Daoy (cell line): ENCODE measurements around the gene RBM19. TPM values are rescaled to one million over a fixed set of nuclear protein-coding genes. Genes with fewer than 3 reads are reported as not detected.
"Not testable (repeated sequence)": the region's sequence is repeated elsewhere in the genome, so short reads cannot be mapped to it uniquely, and the experiment has no call there.

Experiments used
- DNase-seq: peaks from one replicate; pipeline ENCODE4 v3.0.0-alpha.2; 2015; ENCODE audit warnings: low read depth
- total RNA-seq: library from RNA; depleted of rRNA; stranded (reverse); fragments of >200 nt; shearing (Covaris generic); gene quantifications from 2 replicates; pipeline ENCODE4 v1.2.3, GENCODE V29; 2014; rRNA removed

RBM19 gene, protein sequence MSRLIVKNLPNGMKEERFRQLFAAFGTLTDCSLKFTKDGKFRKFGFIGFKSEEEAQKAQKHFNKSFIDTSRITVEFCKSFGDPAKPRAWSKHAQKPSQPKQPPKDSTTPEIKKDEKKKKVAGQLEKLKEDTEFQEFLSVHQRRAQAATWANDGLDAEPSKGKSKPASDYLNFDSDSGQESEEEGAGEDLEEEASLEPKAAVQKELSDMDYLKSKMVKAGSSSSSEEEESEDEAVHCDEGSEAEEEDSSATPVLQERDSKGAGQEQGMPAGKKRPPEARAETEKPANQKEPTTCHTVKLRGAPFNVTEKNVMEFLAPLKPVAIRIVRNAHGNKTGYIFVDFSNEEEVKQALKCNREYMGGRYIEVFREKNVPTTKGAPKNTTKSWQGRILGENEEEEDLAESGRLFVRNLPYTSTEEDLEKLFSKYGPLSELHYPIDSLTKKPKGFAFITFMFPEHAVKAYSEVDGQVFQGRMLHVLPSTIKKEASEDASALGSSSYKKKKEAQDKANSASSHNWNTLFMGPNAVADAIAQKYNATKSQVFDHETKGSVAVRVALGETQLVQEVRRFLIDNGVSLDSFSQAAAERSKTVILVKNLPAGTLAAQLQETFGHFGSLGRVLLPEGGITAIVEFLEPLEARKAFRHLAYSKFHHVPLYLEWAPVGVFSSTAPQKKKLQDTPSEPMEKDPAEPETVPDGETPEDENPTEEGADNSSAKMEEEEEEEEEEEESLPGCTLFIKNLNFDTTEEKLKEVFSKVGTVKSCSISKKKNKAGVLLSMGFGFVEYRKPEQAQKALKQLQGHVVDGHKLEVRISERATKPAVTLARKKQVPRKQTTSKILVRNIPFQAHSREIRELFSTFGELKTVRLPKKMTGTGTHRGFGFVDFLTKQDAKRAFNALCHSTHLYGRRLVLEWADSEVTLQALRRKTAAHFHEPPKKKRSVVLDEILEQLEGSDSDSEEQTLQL
- 18.6 and 26.3 TPM in 2 replicates for total RNA-seq

DNA sequence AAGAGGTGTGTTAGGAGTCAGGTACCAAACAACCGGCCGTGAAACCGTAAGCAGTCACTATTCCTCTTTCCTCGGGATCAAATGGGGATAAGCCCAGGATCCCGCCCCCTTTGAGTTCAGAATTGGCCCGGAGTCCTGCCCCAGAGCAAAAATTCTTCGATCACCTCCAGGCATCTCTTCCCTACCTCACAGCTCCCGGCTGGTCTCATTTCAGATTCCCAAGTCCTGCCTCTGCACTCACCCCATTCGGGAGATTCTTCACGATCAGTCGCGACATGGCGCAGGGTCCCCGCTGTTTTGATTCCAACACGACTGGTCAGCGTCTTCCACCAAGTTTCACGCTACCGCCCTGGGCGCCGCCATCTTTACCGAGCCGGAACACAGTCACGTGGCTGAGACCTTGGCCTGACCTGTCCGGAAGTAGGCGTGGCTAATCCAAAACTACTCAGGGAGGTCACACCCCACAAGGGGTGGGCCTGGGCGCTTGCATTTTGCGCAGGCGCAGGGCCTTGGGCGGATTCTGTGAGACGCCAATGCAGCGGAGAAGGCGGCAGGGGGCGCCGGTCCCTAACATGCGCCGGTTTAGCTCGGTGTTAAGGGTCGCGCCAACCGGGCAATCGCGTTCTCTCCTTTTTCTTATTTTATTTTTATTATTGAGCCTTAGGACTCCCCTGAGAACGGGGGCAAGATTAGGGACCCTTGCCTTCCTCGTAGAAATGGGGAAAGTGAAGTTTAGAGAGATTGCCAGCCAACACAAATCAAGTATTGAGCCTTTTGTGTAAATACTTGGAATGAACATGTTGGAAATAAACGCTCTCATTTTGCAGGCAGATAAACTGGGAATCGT, at the start of gene RBM19:
TSS of gene RBM19 (minus strand) at position 375 of the 847 bp plus-strand sequence. CDS start at position 277, 98 bp downstream.
- DNase-seq, result peak; percentile 99

DNA sequence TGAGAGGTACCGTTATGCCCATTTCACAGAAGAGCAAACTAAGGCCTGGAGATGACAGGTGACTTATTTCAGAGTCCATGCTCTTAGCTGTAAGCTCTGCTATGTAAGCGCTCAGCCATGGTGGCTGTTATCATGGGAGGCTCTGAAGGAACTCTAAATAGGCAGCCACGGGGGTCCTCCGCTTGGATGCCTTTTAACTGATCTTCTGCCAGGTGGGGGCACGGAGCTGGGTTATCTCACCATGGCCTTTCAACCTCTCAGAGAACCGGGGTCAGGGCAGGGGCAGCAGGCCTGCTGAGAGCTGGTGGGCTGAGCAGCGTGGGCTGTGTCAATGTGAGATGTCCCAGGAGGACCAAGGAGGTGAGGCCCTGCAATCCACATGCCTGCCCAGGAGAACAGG, 49.7 kb upstream of the RBM19 start:
- no peak for DNase-seq

DNA sequence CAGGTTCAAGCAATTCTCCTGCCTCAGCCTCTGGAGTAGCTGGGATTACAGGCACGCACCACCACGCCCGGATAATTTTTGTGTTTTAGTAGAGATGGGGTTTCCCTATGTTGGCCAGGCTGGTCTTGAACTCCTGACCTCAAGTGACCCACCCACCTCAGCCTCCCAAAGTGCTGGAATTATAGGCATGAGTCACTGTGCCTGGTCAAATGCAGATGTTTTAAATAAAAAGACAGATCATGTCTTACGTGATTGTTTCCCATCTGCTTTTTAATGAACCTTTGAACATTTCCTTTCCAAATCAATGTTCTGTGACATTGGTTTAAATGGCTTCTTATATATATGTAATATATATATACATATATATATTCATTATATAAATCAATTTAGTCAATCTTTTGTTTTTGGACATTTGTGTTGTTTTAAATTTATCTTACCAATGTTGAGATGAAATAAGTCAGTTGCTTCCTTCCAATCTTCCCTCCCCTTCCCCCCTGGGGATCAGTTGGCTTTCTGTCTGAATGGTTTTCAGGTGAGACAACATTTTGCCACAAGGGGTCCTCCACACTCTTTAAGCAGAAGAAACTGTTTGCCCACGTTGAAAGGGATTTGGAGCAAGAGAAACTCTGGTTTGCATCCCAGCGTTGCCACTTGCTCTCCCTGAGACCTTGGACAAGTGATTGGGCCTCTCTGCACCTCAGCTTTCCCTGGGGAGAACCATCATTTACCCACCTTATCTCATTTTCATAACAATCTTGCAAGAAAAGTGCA, 47.6 kb upstream of the RBM19 start:
- peak; percentile 48 for DNase-seq

DNA sequence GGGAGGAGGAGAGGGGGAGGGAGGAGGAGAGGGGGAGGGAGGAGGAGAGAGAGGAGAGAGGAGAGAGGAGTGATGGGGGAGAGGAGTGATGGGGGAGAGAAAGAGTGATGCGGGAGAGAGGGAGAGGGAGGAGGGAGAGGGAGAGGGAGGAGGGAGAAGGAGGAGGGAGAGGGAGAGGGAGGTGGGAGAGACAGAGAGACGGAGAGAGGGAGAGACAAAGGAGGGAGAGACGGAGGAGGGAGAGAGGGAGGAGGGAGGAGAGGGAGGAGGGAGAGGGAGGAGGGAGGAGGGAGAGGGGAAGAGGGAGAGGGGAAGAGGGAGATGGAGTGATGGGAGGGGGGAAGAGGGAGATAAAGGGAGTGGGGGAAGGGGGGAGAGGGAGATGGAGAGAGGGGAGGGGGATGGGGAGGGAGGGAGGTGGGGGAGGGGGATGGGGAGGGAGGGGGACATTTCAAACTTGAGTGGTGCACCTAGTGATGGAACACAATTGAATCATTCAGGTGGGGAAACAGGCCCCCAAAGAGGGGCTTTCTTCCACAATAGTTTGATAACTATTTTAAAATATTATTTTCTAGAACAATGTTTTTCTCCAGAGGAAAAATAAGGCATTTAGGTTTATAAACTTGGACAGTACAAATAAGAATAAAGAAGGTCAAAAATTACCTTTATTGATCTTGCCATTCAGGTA, 46.8 kb upstream of the RBM19 start:
- DNase-seq, result no peak

DNA sequence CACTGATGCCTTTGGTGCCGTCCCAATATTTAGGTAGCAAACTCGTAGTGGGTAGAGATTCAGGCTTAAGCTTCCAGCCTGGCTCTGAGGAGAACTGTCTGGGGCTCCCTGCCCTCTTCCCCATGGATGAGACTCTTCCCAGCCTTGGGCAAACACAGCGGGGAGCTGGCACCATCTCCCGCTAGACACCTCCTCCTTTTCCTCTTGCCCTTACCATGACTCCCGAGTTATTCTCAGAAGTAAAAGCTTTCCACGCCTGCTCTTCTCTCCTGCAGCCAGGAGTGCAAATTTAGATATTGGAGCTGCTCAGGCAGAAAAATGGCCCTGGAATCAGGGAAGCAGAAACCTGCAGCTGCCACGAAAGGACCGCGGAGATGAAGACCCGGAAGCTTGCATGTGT, 45.6 kb upstream of the RBM19 start:
- no peak for DNase-seq

DNA sequence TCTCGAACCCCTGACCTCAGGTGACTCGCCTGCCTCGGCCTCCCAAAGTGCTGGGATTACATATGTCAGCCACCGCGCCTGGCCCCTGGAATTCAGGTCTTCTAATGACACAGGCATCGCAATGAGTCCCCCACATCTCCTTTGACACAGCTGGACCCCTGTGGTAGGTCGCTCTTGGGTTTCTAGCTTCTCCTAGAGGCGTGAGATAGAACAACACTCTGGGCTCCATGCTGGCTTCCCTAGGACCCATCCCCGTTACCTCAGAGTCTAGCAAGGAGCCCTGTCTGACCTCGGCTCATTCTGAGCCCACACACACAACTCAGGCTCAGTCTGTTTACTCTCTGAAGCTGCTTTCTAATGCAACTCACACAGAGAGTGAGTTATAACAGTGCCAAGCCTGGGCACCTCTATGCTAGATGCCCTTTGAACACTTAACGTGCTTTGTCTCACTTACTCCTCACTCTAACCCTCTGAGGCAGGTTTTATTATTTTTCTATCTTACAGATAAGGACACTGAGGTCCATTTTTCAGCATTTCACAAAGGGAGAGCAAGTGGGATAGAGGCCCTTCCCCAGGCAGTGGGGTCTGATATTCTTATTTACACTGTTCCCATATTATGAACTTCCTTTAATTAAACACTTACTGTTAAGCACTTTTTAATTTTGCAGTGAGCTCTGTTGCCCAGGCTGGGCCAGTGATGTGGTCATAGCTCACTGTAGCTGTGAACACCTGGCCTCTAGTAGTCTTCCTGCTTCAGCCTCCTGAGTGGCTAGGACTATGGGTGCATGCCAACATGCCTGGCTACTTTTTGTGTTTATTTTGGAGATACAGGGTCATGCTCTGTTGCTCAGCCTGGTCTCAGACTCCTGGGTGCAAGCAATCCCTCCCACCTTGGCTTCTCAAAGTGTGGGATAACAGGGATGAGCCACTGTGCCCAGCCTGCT, 40.6 kb upstream of the RBM19 start:
- DNase-seq, result no peak

DNA sequence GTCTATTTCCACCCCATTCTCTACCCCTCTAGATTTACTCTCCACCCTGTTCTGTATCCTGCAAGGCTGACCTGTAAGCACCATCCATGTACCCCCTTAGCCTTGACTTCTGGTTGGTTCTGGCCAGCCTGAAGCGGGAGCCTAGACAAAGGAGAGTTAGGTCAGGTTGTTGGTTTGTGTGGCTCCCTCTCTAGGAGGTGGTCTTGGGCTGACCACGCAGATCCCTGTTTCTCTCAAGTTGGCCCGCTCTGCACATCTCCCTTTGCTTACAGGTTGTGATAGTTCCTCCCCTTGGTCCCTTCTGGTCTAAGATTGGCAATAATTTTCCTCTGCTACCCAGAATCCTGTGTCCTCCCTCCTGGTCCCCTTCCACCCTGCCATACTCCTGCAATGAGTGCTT, 38.3 kb upstream of the RBM19 start:
- no peak for DNase-seq

DNA sequence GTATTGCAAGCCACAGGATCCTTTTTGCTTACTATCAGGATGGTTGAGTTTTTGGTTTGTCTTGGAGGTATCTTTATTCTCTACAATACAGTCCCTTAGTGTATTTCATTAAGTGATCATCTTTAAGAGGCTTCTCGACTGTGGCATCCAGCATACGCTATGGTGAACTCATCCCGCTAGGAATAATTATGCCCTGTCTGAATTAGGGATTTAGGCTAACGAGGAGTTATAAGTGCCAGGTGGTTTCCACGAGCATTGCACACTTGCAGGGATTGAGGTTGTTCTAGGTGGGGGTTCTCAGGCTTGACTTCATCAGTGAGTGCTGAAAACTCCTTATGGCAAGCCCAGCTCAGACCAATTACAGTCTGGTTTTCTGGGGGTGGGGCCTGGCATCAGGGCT, 37.2 kb upstream of the RBM19 start:
- DNase-seq, result no peak

DNA sequence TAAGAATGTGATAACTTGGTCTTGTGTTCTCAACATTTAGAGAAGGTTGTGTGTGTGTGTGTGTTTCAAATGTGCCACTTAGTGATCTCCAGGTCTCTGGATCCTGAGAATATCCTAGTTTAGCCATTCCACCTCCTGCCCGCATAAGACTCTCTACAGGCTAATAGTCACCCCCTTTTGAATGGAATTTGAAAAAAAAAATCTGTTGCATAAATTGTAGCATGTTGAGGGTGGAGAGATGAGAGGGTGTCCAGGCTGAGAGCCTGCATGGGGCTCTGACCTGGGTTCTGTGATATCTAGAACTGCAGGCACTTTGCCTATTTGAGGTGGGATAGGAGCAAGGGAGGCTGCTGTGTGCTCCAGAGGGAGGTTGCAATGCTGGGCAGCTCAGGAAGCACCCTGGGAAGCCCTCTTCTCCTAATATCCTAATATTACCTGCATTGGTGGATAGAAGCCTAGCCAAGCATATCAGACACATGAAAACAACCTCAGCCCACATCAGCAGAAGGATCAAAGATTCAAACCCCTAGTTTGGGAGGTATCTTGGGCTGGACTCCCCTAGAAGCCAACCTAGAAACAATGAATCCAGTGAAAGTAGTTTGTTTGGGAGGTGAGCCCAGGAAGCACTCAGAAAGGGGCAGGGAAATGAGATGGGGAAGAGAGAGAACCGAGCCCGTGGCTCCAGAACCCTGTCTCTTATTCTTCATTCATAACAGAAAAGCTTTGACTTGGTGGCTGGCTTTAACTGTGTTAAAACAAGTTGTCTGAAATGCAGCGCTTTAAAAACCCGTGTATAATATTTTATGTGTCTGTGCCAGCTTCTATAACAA, 35.6 kb upstream of the RBM19 start:
- no peak for DNase-seq

DNA sequence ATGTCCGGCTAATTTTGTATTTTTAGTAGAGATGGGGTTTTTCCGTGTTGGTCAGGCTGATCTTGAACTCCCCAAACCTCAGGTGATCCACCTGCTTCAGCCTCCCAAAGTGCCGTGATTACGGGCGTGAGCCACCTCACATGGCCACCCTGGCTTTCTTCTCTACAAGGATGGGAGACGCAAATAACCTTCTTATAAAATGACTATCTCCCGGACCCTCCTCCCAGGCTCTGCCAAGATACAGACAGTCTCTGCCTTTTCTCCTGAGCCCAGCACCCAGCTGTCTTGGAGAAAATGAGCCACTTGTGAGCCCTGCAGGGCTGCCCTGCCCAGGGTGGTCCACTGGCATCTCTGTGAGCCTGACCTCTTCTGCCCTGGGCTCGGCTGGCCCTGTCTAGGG, 34.7 kb upstream of the RBM19 start:
- no peak for DNase-seq

DNA sequence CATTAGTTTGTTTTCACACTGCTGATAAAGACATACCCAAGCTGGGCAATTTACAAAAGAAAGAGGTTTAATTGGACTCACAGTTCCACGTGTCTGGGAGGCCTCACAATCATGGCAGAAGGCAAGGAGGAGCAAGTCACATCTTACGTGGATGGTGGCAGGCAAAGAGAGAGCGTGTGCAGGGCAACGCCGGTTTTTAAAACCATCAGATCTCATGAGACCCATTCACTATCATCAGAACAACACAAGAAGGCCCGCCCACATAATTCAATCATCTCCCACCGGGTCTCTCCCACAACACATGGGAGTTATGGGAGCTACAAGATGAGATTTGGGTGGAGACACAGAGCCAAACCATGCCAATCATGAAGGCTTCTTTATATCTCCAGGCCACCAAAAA, 34.1 kb upstream of the RBM19 start:
- DNase-seq, result not testable (repeated sequence)

DNA sequence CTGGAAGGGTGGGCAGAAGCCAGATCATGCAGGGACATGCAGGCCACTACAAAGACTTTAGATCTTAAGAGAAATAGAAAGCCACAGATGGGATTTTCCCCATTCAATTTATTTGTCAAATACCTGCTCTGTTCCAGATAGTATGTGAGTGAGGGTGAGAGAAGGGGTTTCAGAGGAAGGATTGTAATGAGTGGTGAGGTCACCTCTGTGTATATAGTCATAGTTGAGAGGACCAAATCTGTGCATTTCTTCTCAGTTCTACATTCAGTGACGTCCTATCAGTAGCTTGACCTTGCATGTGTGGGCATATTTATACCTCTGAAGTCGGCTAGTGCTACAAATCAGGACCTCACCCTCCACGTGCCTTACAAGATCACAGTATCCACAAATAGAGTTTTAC, 31.2 kb upstream of the RBM19 start:
- DNase-seq, result no peak

DNA sequence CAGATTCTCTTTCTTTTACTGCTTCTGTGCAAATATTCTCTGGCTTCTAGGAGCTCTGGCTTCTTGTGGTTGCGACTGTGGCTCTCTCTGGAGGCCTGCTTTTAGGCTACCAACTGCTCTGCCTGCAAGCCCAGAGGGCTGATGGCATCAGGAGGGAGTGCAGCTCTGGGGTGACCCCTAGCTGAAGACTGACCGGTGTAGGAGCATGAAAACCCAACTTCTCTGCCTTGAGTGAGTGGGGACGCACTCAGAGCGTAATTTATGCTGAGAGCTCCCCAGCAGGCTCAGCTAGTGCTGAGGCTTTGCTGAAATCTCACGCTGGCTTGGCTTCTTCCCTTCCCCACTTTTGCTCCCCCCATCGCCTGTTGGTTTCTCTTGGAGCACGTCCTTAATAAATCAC, 29.9 kb upstream of the RBM19 start:
- no peak for DNase-seq

DNA sequence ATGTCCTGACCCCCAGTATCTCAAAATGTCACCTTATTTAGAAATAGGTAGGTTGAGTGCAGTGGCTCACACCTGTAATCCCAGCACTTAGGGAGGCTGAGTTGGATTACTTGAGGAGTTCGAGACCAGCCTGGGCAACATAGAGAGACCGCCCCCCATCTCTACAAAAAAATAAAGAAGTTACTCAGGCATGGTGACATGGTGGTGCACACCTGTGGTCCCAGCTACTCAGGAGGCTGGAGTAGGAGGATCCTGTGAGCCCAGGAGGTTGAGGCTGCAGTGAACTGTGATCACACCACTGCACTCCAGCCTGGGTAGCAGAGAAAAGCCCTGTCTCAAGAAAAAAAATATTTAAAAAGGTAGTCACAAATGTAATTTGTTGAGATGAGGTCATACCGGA, 27.9 kb upstream of the RBM19 start:
- DNase-seq, result no peak

DNA sequence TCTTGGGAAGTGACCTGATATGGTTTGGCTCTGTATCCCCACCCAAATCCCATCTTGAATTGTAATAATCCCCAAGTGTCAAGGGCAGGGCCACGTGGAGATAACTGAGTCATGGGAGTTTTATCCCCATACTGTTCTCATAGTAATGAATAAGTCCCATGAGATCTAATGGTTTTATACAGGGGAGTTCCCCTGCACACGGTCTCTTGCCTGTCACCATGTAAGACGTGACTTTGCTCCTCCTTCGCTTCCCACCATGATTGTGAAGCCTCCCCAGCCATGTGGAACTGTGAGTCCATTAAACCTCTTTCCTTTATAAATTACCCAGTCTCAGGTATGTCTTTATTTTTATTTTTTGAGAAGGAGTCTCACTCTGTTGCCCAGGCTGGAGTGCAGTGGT, 26.6 kb upstream of the RBM19 start:
- DNase-seq, result not testable (repeated sequence)

DNA sequence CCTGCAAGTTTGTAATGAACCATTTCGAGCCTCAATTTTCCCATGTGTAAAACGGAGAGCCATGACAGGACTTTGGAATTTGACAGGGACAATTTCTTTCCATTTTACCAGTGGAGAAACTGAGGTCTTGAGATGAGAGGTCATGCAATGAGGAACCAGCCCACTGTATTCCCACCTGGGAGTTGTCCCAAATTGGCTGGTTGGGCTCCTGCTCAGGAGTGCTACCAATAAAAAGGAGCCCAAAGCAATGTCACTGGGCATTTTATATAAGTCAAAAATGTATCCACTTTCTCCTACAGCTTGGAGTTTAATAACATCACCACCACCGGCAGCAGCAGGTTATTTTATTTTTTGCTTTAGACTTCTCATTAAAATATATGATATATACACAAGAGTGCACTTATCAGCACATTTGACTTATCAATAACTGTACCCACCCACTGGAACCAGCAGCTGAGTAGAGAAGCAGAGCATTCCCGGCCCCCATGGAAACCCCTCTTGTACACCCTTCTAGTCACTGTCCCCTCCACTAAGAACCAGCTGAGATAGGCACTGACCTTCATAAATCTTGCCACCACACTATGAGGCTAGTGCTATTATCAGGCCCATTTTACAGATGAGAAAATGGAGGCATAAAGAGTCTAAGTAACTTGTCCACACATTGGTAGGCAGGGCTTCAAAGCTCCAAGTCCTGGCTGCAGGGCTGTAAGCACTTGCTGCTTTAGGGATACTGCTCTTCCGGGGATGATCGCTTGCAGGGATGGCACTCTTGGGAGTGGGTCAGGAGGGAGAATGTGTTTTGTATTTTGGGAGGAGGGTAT, 25.3 kb upstream of the RBM19 start:
- DNase-seq, result no peak
